IPS-NIHi7 (cell line): Measurements from ENCODE around the gene DPP6.

Source experiments
- DNase-seq: peaks from one replicate; pipeline ENCODE4 v3.0.0; 2012; ENCODE audit warnings: mixed read lengths; ENCODE audit errors: extremely low spot score

DPP6 gene

GRCh38 chr7:154409703-154410311 lies 357.6 kb downstream of the DPP6 start:
- DNase-seq: no peak

GRCh38 chr7:154412105-154412504 lies 359.9 kb downstream of the DPP6 start:
- DNase-seq: no peak

- DNase-seq: no peak
Measured at GRCh38 chr7:154415709-154416399, 363.7 kb downstream of the DPP6 start.

- DNase-seq: no peak
Measured at GRCh38 chr7:154416714-154417113, 364.5 kb downstream of the DPP6 start.

GRCh38 chr7:154419344-154419743 lies 367.1 kb downstream of the DPP6 start:
- no peak for DNase-seq

GRCh38 chr7:154423231-154423630 lies 371.0 kb downstream of the DPP6 start:
- no peak for DNase-seq

GRCh38 chr7:154424350-154424749 lies 372.2 kb downstream of the DPP6 start:
- no peak for DNase-seq

- no peak for DNase-seq
Measured at GRCh38 chr7:154425271-154425670, 373.1 kb downstream of the DPP6 start.

GRCh38 chr7:154426778-154427177 lies 374.6 kb downstream of the DPP6 start:
- no peak for DNase-seq

GRCh38 chr7:154427533-154427932 lies 375.3 kb downstream of the DPP6 start:
- DNase-seq: no peak

GRCh38 chr7:154429666-154430404 lies 377.6 kb downstream of the DPP6 start:
- no peak for DNase-seq

- DNase-seq: no peak
Measured at GRCh38 chr7:154430640-154431039, 378.4 kb downstream of the DPP6 start.

- DNase-seq: no peak
Measured at GRCh38 chr7:154431045-154431444, 378.8 kb downstream of the DPP6 start.

- DNase-seq: no peak
Measured at GRCh38 chr7:154433632-154434598, 381.7 kb downstream of the DPP6 start.

GRCh38 chr7:154436560-154436959 lies 384.4 kb downstream of the DPP6 start:
- DNase-seq: no peak

- no peak for DNase-seq
Measured at GRCh38 chr7:154437234-154437633, 385.0 kb downstream of the DPP6 start.

- DNase-seq: no peak
Measured at GRCh38 chr7:154438571-154439367, 386.6 kb downstream of the DPP6 start.

GRCh38 chr7:154440058-154440457 lies 387.9 kb downstream of the DPP6 start:
- no peak for DNase-seq

- DNase-seq: no peak
Measured at GRCh38 chr7:154440651-154441050, 388.5 kb downstream of the DPP6 start.

- no peak for DNase-seq
Measured at GRCh38 chr7:154441811-154442210, 389.6 kb downstream of the DPP6 start.

GRCh38 chr7:154442939-154443338 lies 390.7 kb downstream of the DPP6 start:
- no peak for DNase-seq
